GM12875 (cell line): ENCODE measurements around the gene RBM38.

Experiments
- H3K4me3 ChIP-seq: one replicate; pipeline ENCODE4 v1.5.1; 2011; ENCODE audit warnings: low read depth, low read length, control low read depth
- CTCF ChIP-seq: IDR thresholded peaks from 2 replicates; pipeline ENCODE4 v1.5.1; 2011; ENCODE audit warnings: low read depth, mild to moderate bottlenecking, control low read depth, inconsistent platforms, low read length, moderate library complexity, borderline replicate concordance; ENCODE audit not compliant: insufficient read depth

RBM38 gene

GRCh38 chr20:57371363-57371762 is 19.8 kb upstream of the RBM38 start:
- H3K4me3 ChIP-seq: no peak overlapping the region
- no peak for TF ChIP-seq CTCF

DNA sequence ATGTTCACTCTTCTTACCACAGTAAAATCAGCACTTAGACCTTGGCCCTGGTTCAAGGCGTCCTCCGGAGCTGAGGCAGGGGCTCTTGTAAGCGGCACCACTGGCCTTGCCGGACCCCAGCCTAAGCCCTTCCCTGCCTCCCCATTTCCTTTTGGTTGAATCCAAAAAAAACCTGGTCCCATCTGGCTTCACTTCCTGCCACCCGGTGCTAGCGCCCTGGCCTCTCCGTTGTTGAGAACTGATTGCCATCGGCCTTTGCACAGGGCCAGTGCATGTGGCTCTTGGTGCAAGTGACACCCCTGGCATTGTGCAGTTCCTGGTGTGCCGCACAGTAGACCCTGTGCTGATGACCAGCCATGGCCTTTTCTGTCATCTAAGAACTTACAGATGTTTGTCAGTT is 19.0 kb upstream of the RBM38 start:
- TF ChIP-seq CTCF: no peak
- no peak overlapping the region for H3K4me3 ChIP-seq

- no peak for TF ChIP-seq CTCF
These were observed 18.4 kb upstream of the RBM38 start for GRCh38 chr20:57372581-57373350.

GRCh38 chr20:57374343-57374930 is 16.8 kb upstream of the RBM38 start:
- TF ChIP-seq CTCF: no peak
- H3K4me3 ChIP-seq: no peak overlapping the region

More at GRCh38 chr20:57372581-57373350, 18.4 kb upstream of the RBM38 start:
- H3K4me3 ChIP-seq: no peak overlapping the region

GRCh38 chr20:57374931-57375651 is 16.1 kb upstream of the RBM38 start:
- H3K4me3 ChIP-seq: no peak overlapping the region
- TF ChIP-seq CTCF: no peak

GRCh38 chr20:57375652-57376230 is 15.5 kb upstream of the RBM38 start:
- H3K4me3 ChIP-seq: no peak overlapping the region
- no peak for TF ChIP-seq CTCF
